HG03060 (cell line): ENCODE data around the gene SPOCK3.
"Not testable (repeated sequence)": the region's sequence is repeated elsewhere in the genome, so short reads cannot be mapped to it uniquely, and the experiment has no call there.

ENCODE experiments used
- ATAC-seq: cut with Tn5 transposase; IDR thresholded peaks from one replicate; pipeline ENCODE4 v1.9.1; 2021; ENCODE audit warnings: low read depth, moderate number of reproducible peaks; ENCODE audit not compliant: unreplicated experiment

SPOCK3 gene

GRCh38 chr4:166977596-166977995, 256.7 kb downstream of the SPOCK3 start:
- no peak for ATAC-seq

- ATAC-seq, result peak; percentile 46
Measured at GRCh38 chr4:166972071-166972470, 262.2 kb downstream of the SPOCK3 start.

- not testable (repeated sequence) for ATAC-seq
Measured at GRCh38 chr4:166968219-166968618, 266.1 kb downstream of the SPOCK3 start.

GRCh38 chr4:166965562-166965961, 268.7 kb downstream of the SPOCK3 start:
- ATAC-seq, result no peak

- ATAC-seq, result no peak
Measured at GRCh38 chr4:166957451-166957850, 276.8 kb downstream of the SPOCK3 start.

- no peak for ATAC-seq
Measured at GRCh38 chr4:166956484-166956883, 277.8 kb downstream of the SPOCK3 start.

GRCh38 chr4:166941629-166942028, 292.7 kb downstream of the SPOCK3 start:
- peak; percentile 58 for ATAC-seq

GRCh38 chr4:166930464-166930863, 303.8 kb downstream of the SPOCK3 start:
- ATAC-seq, result no peak

GRCh38 chr4:166924424-166924823, 309.9 kb downstream of the SPOCK3 start:
- ATAC-seq, result no peak

GRCh38 chr4:166913926-166914325, 320.4 kb downstream of the SPOCK3 start:
- ATAC-seq, result no peak

GRCh38 chr4:166903408-166903807, 330.9 kb downstream of the SPOCK3 start:
- no peak for ATAC-seq

- no peak for ATAC-seq
Measured at GRCh38 chr4:166902941-166903340, 331.4 kb downstream of the SPOCK3 start.

- peak; percentile 76 for ATAC-seq
Measured at GRCh38 chr4:166896254-166896653, 338.0 kb downstream of the SPOCK3 start.

- ATAC-seq, result no peak
Measured at GRCh38 chr4:166895771-166896170, 338.5 kb downstream of the SPOCK3 start.

GRCh38 chr4:166887457-166887856, 346.8 kb downstream of the SPOCK3 start:
- no peak for ATAC-seq

- ATAC-seq, result no peak
Measured at GRCh38 chr4:166886718-166887117, 347.6 kb downstream of the SPOCK3 start.

GRCh38 chr4:166882221-166882620, 352.1 kb downstream of the SPOCK3 start:
- no peak for ATAC-seq

GRCh38 chr4:166875821-166876220, 358.5 kb downstream of the SPOCK3 start:
- no peak for ATAC-seq

- no peak for ATAC-seq
Measured at GRCh38 chr4:166862032-166862431, 372.3 kb downstream of the SPOCK3 start.

GRCh38 chr4:166850398-166850797, 383.9 kb downstream of the SPOCK3 start:
- not testable (repeated sequence) for ATAC-seq

GRCh38 chr4:166846939-166847338, 387.4 kb downstream of the SPOCK3 start:
- ATAC-seq, result no peak

GRCh38 chr4:166842795-166843261, 391.5 kb downstream of the SPOCK3 start:
- no peak for ATAC-seq

- ATAC-seq, result peak; percentile 90
Measured at GRCh38 chr4:166839615-166840251, 394.6 kb downstream of the SPOCK3 start.
